NAMALWA (cell line): Measurements from ENCODE around the gene DNAH17.

Source experiments
- DNase-seq: peaks from one replicate; pipeline ENCODE4 v3.0.0-alpha.2; 2015; ENCODE audit warnings: low spot score

The DNAH17 gene

DNA sequence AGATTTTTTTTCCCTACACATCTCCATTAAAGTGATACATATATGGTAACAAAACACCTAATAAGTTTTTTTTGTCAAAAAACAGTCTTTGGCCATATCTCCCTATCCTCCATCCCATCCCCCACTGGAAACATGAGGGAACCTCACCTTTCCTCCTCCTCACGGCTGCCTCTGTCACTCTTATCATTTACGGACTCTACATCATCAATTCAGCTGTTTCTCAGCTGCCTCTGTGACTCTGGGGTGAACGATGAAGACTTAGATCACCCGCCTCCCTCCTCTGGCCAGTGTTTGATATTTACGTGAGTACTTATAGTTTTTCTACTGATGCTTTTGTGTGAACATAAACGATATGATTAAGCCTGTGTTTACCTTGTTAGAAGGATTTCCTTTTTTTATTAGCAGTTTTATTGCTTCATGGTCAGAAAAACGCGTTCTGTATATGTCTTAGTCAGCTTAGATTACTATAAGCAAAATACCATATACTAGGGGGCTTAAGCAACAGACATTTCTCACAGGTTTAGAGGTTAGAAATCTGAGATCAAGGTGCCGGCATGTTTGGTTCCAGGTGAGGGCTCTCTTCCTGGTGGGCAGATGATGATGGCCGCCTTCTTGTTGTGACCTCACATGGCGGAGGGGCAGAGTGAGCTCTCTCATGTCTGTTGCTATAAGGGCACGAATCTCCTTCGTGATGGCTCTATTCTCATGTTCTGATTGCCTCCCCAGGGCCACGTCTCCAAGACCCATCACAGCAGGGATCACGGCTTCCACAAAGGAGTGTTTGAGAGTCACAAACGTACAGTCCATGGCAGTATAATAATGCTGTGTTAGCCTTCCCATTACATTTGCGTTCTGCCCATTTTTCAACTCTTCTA, 32.1 kb downstream of the DNAH17 start:
- no peak for DNase-seq

DNA sequence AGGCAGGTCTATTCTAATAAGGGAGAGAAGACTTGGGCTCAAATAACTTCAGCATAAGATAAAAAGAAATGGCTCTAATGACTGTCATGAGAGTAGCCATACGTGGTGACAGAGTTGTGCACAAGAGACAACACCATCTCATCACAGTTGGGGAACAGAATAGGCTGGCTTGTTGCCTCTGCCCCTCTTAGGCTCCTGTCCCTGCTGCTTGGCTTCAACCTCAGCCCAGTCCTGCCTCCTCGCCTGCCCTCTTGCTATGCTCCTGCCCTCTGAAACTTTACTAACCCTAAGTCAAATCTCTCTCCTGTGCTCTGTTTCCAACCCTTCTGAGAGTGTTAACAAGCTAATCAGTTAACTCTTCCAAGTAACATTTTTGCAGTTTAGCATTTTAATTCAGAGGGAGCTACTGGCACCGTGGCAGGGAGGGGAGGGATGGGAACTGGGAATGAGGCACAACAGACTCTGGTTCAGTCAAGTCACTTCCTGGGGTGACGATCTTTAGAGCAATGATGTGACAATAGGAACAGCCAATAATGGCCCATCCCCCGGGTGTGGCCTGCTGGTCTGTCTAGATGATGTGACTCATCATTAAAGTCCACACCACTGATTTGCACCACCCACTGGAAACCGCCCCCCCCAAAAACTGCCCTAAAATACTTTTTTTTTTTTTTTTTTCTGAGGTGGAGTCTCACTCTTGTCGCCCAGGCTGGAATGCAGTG, 35.5 kb downstream of the DNAH17 start:
- DNase-seq: no peak

DNA sequence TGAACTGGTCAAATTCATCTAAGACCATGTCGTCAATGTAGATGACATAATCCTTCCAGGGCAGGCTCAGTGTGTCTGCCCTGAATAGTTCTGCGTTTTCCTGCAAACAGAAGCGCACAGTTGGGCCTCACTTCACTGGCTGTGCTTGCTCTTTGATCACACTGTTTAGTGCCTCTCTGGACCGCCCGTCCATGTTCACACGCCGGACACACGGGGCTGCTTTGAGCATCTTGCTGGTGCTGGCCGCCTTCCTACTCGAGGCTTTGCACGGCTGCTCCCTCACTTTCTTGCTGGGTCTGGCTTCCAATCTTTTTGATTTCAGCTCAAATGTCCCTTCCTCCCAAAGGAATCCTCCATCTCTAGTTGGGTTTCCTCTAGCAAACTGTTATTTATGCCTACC, 37.4 kb downstream of the DNAH17 start:
- no peak for DNase-seq

DNA sequence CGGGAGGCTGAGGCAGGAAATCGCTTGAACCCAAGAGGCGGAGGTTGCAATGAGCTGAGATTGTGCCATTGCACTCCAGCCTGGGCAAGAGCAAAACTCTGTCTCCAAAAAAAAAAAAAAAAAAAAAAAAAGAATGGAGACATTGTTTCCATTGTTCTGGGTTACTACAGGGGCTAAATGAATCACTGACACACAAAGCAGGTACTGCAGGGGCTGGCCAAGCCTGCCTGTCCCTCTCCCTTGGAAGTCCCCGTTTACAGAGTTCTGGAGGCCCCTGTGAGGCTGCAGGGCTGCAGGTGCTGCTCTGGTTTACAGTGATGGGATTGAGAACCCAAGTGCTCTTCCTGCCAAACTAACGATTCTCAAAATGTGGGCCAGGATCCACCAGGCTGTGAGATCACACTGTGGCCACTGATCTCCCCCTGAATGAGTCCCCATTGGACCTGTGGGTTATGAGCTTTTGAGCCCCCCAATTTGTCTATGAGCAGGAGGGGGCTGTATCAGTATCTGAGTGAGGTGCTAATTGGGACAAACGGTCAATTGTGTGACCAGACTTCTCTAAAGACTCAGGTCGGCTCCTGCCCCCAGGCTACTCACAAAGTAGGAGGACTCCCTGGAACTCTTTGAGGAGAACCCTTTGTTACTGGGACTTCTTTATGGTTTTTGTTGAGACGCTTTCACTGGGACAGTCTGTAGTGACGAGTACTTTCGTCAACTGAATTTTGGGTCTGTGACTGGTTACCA, 39.0 kb downstream of the DNAH17 start:
- DNase-seq: no peak

DNA sequence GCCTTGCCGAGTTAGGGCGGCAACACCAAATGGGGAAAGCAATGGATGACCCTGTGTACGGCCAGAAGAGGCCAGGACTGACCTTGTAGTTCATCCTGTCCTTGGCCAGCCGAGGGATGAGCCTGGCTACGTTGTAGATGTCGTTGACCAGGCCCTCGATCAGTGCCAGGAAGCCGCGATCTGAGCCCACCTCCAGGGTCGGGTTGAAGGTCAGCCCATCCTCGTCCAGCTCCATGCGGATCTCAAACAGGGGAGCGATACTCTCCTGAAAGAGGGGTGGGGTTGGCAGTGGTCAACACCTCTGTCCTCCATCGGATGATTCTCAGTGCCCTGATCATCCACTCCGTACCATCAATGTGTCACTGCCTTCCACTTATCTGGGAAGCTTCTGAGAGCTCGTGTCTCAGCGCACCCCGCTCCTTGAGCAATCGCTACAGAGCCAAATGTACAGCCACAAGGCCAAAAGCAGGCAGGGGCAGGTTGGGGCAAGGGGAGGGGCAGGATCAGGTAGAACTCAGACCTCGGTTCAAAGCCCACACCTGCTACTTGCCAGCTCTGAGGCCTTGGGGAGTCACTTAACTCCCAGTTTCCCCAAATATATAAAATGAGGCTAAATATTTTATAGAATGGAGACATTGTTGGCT, 39.9 kb downstream of the DNAH17 start:
- no peak for DNase-seq

DNA sequence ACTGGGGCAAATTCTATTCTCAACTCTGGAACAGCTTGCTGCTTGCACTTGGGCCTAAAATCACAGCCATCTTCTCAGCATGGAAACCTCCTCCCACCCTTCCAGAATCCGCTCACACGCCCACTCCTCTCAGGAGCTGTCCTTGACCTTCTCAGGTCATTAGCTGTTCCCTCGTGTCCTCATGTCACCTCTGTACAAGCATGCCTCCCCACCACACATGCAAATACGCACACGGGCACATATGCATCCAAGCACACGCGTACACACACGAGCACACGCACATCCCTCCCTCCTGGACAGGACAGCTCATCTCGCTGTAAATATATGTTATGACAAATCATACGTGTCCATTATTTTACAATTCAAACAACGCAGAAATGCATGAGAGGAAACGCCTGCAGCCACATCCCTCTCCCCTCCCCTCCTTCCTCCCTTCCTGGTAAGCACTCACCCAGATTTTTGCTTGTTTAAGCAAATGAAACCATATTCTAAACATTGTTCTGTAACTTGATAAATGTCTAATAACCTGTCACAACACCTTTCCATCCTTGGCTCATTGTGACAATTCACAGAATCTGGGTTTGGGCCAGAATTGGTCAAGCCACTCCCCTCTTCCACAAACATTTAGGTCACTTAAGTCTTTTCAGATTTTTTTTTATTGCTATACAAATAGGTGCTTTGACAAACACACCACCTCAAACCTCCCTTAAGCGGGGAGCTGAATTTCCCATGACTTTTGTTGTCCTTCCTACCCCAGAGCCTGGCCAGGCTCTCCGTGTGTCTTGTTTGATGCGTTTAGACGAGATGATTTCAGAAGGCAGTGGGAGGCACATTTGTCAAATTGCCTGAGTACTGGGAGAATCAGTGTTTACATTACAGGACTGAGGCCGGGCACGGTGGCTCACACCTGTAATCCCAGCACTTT, 41.7 kb downstream of the DNAH17 start:
- DNase-seq: no peak

DNA sequence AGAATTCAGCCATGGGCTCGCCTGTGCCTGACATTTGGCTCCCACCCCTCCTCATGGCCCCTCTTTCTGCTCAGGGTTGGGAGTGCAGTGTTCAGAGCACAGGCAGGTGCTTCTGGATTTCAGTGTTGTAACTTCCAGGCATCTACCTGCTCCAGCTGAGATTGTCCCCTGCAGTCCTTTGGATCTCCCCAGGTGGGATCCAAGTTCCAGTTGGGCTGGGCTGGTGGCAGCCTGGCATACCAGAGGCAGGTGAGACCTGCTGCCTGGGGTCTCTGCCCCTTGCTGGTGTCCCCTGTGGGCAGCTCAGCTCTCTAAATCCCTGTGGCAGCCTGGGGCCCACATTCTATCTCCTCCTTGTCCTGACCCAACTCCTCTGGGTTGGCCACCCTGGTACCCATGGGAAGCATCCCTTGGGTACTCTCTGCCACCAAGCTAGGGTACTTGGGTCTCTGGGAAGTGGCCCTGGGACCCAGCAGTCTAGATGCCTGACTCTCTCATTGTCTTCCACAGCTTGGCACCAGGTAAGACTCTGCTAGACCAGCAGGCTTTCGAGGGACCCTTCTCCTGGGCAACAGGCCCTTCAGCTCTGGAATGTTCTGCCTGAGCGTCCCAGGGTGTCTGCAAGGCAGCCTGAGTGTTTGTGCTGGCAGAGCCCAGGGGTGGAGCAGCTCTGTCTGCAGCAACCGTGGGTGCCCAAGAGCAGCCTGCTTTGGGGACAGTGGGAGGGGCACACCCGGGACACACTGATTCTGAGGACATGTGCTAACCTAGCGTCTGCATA, 42.5 kb downstream of the DNAH17 start:
- DNase-seq: no peak

DNA sequence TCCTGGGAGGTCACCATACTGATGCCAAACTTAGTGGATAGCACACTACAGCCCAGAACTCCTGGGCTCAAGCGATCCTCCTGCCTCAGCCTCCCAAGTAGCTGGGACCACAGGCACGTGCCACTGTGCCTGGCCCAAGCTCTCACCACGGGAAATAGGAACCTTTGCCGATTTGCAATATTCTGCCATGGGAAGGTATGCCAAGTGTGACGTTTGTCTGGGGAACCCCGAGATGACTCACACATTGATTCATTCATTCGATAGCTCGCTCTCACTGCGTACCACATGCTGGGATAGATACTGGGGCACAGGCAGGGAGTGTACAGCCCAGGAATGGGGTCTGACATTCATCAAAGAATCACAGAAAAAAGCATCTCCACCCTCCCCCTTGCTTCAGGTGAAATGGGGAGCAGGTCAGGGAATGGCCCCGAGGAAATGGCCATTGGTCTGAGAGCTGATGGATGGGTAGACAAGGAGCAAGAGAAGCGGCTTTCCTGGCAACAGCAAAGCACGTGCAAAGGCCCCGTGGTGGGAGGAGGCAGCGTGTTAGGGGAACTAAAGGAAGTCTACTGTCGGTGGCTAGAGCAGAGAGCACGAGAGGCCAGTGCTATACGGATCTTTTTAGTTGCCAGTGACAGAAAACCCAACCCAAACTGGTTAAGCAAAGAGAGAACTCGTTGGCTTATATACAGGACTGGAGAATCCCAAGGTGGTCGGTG, 44.1 kb downstream of the DNAH17 start:
- DNase-seq: no peak

DNA sequence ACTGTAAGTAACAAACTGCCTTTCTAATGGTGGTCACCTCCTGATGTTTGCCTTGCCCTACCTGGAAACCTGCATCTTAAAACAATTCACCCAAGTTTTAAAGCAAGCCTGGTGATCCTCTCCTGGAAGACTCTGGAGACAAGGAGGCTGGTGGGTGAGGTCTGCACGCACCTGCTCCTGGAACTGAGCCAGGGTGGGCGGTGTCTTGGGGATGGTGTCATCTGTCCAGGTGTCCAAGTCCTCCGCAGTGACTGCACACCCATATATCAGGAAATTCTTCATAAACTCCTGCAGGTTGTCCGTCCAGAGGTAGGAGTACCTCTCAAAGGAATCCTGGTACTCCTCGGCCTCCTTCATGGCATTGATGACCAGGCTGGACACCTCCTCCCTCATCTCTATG, 44.9 kb downstream of the DNAH17 start:
- DNase-seq: no peak

DNA sequence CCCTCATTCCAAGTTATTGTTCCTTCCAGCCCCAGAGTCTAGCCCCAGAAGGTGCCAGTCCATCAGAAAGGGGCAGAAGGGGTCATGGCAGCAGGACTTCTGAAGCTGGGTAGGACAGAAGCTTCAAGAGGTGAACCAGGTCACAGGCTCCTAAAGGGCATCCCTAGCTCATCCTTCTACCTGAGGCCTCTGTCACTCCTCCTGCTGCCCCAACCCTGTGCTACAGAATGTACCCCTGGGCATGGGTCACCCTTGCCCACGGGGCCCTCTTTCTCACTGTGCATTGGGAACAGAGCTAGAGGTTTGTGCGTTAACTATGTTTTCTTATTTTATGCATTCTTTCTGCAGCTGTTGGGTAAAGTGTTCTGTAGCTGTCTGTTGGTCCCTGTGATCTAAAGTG, 46.5 kb downstream of the DNAH17 start:
- DNase-seq: no peak

DNA sequence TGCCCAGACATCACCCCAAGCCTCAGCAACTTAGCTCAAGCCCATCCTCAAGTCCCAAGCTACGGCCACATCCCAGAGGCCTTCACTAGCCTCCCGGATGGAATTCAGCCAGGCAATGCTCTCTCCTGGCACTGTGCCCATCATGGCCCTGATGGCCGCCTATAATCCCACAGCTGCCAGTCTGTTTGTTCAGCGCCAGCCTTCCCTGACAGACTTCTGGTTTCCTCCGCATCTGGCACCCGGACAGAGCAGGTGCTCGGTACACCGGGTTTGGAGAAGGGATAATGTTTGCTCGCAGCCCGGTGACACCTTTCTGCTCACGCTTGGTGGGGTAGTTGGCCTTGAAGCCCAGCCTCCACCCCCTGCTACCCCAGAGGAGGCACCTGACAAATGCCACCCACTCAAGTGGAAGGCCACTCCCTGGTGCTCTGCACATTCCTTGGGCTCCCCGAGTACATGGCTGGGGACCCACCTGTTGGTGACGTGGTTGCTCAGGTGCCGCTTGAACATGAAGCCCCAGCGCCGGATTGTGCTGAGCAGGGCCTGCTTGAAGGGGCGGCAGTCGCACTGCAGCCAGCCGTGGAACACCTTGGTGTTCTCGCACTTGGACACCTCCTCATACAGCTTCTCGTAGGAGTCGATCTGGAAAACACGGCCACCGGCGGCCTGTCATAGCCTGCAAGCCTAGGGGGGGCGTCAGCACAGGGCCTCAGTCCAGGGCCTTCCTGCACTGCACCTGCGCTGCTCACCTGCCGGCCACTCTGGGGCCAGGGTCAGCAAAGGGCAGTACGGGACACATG, 47.1 kb downstream of the DNAH17 start:
- no peak for DNase-seq

DNA sequence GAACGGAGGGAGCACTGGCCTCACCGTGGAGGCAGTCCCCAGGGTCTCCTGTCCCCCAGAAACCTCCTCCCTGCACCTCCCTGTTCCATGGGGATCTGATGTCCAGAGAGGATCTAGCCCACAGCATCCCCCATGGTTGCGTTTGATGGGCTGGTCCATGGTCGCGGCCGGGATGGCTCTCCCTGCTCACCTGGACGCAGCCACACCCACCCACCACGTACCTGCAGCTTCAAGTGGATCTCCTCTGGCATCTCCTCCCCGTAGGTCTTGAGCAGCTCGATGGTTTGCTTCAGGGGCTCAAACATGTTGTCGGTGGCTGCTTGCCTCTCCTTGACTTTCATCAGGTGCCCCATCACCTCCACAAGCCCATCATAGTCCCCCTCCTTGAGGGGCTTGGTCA, 47.9 kb downstream of the DNAH17 start:
- DNase-seq: no peak

DNA sequence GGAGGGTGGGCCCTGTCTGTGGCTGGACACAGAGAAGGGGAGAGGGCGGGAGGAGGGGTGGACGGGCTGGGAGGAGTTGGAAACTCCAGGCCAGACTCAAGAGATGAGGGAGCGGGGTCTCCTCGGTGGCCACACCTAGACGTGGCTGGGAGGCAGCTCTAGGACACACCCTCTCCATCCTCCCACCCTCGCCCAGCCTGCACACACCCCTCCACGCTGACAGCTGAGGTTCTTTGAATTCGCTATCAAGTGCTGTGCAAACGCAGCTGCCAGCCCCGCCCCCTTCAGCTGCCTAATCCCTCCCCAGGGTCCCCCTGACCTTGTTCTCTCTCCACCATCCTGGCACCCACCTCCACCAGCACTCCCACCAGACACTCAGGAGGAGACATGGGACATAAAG, 48.7 kb downstream of the DNAH17 start:
- no peak for DNase-seq

DNA sequence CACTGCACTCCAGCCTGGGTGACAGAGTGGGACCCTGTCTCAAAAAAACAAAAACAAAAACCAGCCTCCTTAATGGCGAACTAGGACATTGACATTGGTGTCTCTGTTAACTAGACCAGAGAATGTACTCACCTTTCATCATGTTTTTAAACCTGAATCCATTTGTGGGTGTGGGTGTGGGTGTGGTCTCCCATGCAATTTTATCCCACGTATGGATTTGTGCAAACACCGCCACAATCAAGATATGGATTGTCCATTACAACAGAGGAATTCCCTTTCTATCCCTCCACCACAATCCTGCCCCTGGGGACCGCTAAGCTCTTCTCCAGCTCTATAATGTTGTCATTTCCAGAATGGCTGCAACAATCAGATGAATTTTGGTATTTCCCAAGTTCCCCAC, 49.9 kb downstream of the DNAH17 start:
- no peak for DNase-seq

DNA sequence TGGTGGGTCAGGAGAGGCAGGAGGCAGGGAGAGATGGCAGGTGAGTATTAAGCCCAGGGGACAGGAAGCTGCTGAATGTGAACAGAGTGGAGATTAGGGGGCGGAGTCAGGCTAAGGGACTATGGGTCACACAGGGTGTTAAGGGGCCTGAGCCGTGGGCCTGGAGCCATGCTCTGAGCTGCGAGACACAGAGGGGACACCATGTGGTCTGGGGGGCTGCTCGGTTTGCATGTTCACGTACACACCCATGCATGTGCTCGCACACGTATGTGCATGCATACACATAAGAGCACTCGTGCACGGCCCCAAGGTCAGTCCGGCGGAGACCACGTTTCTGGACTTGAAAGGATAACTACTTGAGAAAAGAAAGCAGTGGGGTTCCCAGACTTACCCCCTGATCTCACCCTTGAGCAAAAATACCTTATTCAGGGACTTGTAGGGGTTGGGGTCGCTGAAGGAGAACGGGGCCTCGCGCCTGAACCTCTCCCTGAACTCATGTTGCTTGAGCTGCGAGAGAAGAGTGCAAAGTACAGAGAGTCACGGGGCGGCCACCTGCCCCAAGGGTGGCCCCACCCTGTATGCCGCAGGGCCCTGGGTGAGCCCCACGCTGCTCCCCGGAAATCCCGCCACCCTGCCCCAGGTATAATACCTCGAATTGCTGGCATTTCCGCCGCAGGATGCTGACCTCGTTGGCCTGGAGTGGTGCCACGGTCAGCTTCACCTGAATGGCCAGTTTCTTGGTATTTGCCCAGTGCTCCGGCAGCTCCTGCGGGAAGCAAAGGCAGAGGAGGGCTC, 50.8 kb downstream of the DNAH17 start:
- no peak for DNase-seq

DNA sequence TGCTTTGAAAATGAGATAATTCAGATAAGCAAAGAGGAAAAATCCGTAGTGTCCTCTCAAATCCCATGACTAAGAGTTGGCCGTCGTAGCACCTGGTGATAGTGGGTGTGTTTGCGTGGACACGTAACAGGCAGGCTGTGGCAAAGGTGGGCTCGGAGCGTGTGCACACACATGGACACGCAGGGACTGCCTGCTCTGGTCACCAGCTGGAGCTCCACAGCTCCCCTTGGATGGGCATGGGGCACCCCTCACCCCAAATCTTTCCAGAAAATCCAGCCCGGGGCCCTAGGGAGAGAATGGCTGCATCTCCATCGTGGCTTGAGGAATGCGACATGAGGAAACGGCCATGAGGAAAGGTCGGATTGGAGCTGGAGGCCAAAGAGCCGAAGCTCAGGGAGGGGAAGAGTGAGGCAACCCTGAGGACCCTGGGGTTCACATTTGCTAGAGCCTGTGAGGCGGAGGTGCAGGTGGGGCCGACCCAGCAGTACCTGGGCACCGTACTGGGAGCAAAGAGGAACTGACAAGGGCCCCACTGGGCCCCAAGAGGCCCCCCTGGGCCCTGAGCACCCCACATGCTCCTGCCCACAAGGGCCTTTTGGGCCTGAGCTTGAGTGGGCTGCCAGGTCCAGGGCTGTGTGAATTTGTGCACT, 51.6 kb downstream of the DNAH17 start:
- DNase-seq: no peak

DNA sequence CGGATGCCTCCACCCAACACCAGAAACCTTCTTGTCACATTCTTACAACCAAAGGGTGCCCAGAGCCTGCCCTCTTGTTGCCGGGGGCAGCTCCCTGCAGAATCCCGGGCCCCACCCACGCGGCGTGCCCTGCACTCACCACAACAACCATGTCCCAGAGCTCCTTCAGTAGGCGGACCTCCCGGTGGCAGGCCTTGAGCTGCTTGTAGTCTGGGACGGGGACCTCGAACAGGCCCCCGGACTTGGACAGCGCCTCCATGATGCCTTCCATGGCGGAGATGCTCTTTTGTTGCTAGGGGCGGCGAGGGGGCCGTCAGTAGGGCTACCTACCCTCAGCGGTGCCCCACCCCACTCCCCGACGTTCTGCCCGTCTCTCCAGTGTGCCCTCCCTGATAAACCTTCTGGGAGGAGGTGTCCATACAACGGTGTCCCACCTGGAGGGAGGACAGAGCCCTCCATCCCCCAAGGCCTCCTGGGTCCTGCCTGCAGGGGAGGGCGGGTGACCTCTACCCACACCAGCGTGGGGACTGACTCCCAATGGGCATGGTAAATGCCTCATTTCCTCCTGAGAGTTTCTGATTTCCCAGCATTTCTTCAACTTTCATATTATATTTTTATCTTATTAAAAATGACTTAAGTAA, 52.2 kb downstream of the DNAH17 start:
- no peak for DNase-seq
